Effector memory CD8-positive, alpha-beta T cell (primary cell): Measurements from ENCODE around the gene CCND1.

Experiments
- ATAC-seq: fragments of 150-1000 bp; cut with Tn5 transposase; replicated peaks from 2 replicates; pipeline ENCODE4 v1.10.0; 2021; ENCODE audit warnings: mild to moderate bottlenecking, moderate library complexity
- DNase-seq, 3 experiments: peaks; one replicate each; pipeline ENCODE4 v3.0.0; 2021
- H3K27ac Mint-ChIP-seq, 2 donors: one replicate each; pipeline ENCODE4 v1.8.0; 2022; ENCODE audit warnings: mild to moderate bottlenecking in 2 of 2, mixed read lengths in 2 of 2, moderate library complexity in 2 of 2
- H3K27me3 Mint-ChIP-seq, 2 donors: one replicate each; pipeline ENCODE4 v1.8.0; 2022; ENCODE audit warnings: mixed read lengths in 2 of 2
- H3K36me3 Mint-ChIP-seq: one replicate; pipeline ENCODE4 v1.8.0; 2022; ENCODE audit warnings: mild to moderate bottlenecking, moderate library complexity, mixed read lengths; ENCODE audit not compliant: insufficient read depth
- H3K4me1 Mint-ChIP-seq, 2 donors: one replicate each; pipeline ENCODE4 v1.8.0; 2022; ENCODE audit warnings: low read depth in 2 of 2, mixed read lengths in 2 of 2
- H3K4me3 Mint-ChIP-seq, 2 donors: one replicate each; pipeline ENCODE4 v1.8.0; 2022; ENCODE audit warnings: mild to moderate bottlenecking in 2 of 2, mixed read lengths in 2 of 2, moderate library complexity in 2 of 2
- H3K9me3 Mint-ChIP-seq, 2 donors: one replicate each; pipeline ENCODE4 v1.8.0; 2022; ENCODE audit warnings: mixed read lengths in 2 of 2

Gene CCND1

DNA sequence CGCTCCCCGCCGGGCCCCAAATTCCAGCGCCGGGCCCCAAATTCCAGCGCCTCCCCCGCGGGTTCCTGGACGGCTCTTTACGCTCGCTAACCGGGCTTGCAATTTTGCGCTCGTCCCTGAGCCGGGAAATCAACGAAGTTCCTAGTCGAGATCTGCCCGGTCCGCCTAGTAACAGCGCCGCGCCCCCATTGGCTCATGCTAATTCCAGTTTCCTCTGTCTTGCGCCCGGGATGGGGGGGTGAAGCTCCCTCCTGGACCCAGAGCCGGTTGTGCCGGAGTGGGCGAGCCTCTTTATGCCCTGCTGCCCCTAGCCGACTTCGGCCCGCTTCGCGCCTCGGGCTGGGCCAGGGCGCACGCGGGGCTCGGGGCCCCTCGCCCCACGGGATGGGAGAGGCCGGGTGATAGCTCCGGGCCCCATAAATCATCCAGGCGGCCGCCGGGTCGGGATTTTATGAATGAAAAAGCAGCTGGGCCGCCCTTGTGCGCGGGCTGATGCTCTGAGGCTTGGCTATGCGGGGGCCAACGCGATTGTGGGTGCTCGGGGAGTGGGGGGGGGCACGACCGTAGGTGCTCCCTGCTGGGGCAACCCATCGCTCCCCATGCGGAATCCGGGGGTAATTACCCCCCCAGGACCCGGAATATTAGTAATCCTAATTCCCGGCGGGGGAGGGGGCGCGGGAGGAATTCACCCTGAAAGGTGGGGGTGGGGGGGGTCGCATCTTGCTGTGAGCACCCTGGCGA is 1.8 kb upstream of the CCND1 start:
- DNase-seq (no peak), ATAC-seq (no peak)
- Mint-ChIP-seq H3K27me3 (peaks cover 41 to 76% of the 10 kb centered on the region in 2 donors), H3K9me3 (no peaks in the 10 kb centered on the region), H3K4me1 (peaks cover 21 to 25% of the 10 kb centered on the region in 2 donors), H3K4me3 (peak overlapping the region; percentile 48 to 51), H3K27ac (no peak overlapping the region), H3K36me3 (peaks cover 8% of the 10 kb centered on the region)

DNA sequence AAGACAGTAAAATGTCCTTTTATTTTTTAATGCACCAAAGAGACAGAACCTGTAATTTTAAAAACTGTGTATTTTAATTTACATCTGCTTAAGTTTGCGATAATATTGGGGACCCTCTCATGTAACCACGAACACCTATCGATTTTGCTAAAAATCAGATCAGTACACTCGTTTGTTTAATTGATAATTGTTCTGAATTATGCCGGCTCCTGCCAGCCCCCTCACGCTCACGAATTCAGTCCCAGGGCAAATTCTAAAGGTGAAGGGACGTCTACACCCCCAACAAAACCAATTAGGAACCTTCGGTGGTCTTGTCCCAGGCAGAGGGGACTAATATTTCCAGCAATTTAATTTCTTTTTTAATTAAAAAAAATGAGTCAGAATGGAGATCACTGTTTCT is 1.1 kb upstream of the CCND1 start:
- Mint-ChIP-seq H3K27me3 (peaks cover 35 to 69% of the 10 kb centered on the region in 2 donors), H3K4me1 (peaks cover 21 to 25% of the 10 kb centered on the region in 2 donors), H3K36me3 (peaks cover 8% of the 10 kb centered on the region), H3K9me3 (no peaks in the 10 kb centered on the region), H3K4me3 (peak overlapping the region; percentile 81 to 82), H3K27ac (no peak overlapping the region)
- no peak for DNase-seq
- ATAC-seq, result no peak

DNA sequence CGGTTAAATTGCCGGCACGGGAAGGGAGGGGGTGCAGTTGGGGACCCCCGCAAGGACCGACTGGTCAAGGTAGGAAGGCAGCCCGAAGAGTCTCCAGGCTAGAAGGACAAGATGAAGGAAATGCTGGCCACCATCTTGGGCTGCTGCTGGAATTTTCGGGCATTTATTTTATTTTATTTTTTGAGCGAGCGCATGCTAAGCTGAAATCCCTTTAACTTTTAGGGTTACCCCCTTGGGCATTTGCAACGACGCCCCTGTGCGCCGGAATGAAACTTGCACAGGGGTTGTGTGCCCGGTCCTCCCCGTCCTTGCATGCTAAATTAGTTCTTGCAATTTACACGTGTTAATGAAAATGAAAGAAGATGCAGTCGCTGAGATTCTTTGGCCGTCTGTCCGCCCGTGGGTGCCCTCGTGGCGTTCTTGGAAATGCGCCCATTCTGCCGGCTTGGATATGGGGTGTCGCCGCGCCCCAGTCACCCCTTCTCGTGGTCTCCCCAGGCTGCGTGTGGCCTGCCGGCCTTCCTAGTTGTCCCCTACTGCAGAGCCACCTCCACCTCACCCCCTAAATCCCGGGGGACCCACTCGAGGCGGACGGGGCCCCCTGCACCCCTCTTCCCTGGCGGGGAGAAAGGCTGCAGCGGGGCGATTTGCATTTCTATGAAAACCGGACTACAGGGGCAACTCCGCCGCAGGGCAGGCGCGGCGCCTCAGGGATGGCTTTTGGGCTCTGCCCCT is 529 bp upstream of the CCND1 start:
- Mint-ChIP-seq H3K4me3 (peak overlapping the region; percentile 81 to 82), H3K27ac (no peak overlapping the region), H3K4me1 (peaks cover 21 to 25% of the 10 kb centered on the region in 2 donors), H3K9me3 (no peaks in the 10 kb centered on the region), H3K36me3 (peaks cover 8% of the 10 kb centered on the region), H3K27me3 (peaks cover 31 to 67% of the 10 kb centered on the region in 2 donors)
- DNase-seq, result no peak
- ATAC-seq, result no peak

DNA sequence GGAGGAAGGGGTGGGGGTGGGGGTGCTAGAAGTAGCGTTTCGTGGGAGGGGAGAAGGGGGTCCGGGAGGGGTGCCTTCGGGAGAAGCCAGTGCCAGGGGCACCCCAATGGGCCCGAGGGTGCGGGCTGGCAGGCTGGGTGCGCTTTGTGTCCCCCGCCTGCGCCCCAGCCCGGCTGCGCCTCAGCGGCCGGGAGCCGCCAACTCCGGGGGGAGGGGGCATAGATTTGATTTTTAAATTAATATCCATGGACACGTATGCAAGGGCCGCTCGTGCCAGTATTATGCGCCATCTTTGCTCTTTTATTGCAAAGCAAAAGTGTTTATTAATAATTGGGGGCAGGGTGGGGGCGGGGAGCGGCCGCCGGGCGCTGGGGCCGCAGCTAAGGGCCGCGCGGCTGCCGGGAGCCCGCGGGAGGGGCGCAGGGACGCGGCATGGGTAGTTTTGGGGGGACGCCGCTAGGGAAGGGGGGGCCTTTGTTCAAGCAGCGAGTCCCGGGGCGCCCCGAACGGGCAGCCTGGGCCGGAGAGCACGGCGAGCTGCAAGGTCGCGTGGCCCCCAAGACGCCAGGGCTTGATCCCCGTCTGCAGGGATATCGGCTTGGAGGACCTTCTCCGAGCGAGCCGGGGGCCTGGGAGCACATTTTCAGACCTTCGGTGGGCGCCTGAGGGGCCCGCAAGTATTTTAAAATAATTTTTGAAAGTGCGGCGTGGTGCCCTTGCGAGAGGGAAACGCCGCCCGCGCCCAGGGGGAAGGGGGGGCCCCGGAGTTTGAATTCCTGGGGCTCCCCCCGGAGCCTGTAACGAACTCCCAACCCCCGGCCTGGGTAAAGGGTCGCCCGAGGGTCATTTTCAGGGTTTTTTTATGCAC is 959 bp downstream of the CCND1 start:
- H3K36me3 Mint-ChIP-seq, result peaks cover 8% of the 10 kb centered on the region
- DNase-seq (peak in 1 of 3 experiments; percentile 15), ATAC-seq (no peak)
- peak overlapping the region; percentile 81 to 82 for H3K4me3 Mint-ChIP-seq
- peaks cover 21 to 25% of the 10 kb centered on the region in 2 donors for H3K4me1 Mint-ChIP-seq
- no peaks in the 10 kb centered on the region for H3K9me3 Mint-ChIP-seq
- no peak overlapping the region for H3K27ac Mint-ChIP-seq
- peaks cover 31 to 57% of the 10 kb centered on the region in 2 donors for H3K27me3 Mint-ChIP-seq

DNA sequence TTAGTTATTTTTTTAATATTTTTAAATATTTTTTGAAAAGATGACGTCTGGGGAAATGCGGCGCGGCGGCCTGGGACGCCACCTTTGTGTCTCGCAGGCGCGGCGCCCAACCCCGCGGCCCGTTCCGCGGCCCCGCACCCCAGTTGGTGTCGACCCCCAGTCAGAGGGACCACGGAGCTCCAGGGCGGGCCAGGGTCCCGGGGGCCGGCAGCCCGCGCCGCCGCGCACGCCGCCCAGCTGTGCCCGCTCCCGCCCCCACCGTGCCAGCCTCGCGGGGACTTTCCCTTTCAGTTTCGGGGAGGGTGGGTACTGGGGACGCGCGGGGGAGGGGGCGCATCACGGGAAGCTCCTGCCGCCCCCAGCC is 1.6 kb downstream of the CCND1 start:
- H3K27ac Mint-ChIP-seq, result no peak overlapping the region
- H3K27me3 Mint-ChIP-seq, result peaks cover 29 to 57% of the 10 kb centered on the region in 2 donors
- H3K4me3 Mint-ChIP-seq, result peak overlapping the region; percentile 74 to 82
- H3K9me3 Mint-ChIP-seq, result no peaks in the 10 kb centered on the region
- peaks cover 8% of the 10 kb centered on the region for H3K36me3 Mint-ChIP-seq
- ATAC-seq, result peak; percentile 52
- H3K4me1 Mint-ChIP-seq, result peaks cover 20 to 23% of the 10 kb centered on the region in 2 donors
- DNase-seq, result peak in 2 of 3 experiments; percentile 21 to 31

DNA sequence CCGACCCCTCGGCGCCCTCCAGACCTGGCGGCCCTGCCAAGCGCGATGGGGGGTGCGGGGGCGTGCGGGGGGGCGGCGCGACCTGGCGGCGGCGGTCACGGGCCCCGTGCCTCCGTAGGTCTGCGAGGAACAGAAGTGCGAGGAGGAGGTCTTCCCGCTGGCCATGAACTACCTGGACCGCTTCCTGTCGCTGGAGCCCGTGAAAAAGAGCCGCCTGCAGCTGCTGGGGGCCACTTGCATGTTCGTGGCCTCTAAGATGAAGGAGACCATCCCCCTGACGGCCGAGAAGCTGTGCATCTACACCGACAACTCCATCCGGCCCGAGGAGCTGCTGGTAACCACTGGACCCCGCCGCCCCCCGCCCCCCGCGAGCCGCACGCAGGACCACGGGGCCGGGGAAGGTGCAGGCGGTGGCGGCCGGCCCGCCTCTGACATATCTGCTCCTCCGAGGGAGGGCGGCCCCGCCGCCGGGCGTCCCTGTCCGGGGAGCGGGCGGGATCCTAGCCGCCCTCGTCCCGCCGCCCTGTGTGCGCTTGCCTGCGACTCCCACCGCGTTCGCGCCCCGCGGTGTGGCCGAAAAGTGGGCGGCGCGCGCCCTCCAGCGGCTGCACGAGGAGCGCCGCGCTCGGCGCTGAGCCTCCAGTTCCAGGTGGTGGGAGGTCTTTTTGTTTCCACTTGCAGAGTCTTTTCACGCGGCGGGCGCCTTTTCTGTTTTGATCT is 2.1 kb downstream of the CCND1 start:
- peaks cover 8% of the 10 kb centered on the region for H3K36me3 Mint-ChIP-seq
- DNase-seq (peak; percentile 70 to 79 (median 76)), ATAC-seq (peak; percentile 87)
- peak overlapping the region; percentile 70 to 71 for H3K4me3 Mint-ChIP-seq
- peaks cover 16 to 18% of the 10 kb centered on the region in 2 donors for H3K4me1 Mint-ChIP-seq
- H3K27ac Mint-ChIP-seq, result no peak overlapping the region
- H3K27me3 Mint-ChIP-seq, result peaks cover 26 to 56% of the 10 kb centered on the region in 2 donors
- no peaks in the 10 kb centered on the region for H3K9me3 Mint-ChIP-seq

DNA sequence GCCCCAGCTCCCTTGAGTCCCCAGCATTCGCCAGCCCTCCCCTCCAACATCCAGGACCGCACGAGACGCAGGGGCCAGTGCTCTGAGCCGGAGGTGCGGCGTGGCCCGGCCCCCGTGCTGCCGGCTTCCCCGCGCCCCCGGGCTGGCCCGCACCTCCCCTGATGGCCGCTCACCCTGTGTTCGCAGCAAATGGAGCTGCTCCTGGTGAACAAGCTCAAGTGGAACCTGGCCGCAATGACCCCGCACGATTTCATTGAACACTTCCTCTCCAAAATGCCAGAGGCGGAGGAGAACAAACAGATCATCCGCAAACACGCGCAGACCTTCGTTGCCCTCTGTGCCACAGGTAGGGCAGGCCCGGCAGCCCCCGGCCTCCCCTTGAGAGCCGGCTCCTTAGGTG is 2.7 kb downstream of the CCND1 start:
- Mint-ChIP-seq H3K27ac (peak overlapping the region in 1 of 2 donors; percentile 20), H3K36me3 (peaks cover 5% of the 10 kb centered on the region), H3K4me3 (peak overlapping the region; percentile 70 to 71), H3K27me3 (peaks cover 21 to 51% of the 10 kb centered on the region in 2 donors), H3K9me3 (no peaks in the 10 kb centered on the region), H3K4me1 (peaks cover 16% of the 10 kb centered on the region in 2 donors)
- ATAC-seq (no peak), DNase-seq (no peak)

DNA sequence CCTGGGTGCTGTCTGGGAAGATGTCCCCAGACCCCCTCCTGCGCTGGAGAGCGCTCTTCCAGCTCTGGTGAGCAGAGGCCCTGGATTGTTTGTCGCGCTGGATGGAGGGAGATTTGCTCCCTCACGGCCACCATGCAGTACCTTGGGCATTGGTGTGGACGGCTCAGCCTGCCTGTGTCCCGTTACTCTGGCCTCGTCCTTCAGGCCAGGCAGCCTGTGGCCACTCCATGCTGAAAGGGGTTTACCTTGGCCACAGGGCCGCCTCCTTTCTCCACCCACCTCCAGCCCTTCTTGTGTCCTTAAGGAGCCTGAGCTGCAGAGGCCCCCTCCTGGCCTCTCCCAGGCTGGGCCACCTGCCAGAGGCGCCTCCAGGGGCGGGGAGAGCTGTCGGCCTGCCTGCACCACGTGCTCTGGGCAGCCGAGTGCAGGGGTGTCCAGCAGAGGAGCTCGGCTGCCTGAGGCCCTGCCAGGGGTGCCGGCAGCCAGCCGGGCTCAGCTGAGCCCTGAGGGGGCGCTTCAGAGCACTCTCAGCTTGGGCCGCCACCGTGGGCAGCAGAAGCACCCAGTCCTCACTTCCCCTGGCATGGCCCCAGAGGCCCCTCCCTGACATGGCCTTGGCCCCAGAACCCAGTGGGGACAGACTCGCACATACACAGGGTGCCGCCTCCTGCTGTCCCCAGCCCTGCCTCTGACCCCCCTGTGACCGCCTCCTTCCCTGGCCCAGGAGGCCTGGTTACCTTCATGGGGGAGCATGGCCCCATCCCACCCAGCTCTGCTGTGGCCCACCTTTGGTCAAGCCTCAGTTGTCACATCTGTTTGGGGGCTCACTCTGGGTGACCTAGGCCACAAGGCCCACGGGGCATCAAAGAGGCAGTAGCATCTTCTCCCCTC is 3.4 kb downstream of the CCND1 start:
- no peak for DNase-seq
- Mint-ChIP-seq H3K9me3 (no peaks in the 10 kb centered on the region), H3K27me3 (peaks cover 20 to 44% of the 10 kb centered on the region in 2 donors), H3K27ac (peak overlapping the region in 1 of 2 donors; percentile 20), H3K4me3 (peak overlapping the region; percentile 70 to 71), H3K36me3 (peaks cover 4% of the 10 kb centered on the region), H3K4me1 (peaks cover 13 to 16% of the 10 kb centered on the region in 2 donors)
- no peak for ATAC-seq

DNA sequence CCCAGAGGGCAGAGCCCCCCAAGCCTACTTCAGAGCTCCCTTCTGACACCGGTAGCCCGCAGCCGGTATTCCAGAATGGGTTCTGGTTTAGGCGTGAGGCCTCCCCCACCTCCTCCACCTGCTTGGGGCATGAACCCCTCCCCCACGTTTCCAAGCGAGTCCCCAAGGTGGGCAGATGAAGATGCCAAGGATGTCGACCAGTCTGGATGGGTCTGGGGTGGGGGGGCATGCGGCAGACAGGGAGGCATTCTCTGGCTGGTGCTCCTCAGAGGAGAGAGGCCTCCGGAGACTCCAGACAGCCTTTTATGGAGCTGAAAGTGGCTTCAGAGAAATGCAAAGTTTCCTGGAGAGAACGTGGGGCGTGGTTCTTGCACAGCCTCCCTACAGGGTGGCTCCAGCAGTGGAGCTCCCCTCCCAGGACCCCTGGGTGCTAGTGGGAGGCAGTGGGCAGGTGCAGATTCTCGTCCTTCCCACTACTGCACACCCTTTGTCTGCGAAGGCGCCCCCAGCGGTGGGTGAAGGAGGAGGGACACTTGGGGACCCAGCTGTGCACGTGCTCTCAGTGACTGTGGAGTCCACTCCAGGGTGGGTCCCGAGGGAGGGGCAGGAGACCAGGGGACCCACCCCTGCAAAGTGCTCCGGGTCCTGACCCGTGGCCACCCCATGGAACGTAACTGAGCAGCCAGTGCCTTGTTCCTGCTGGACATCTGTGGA is 4.2 kb downstream of the CCND1 start:
- DNase-seq (no peak), ATAC-seq (no peak)
- peaks cover 12 to 13% of the 10 kb centered on the region in 2 donors for H3K4me1 Mint-ChIP-seq
- H3K9me3 Mint-ChIP-seq, result no peaks in the 10 kb centered on the region
- peaks cover 13 to 36% of the 10 kb centered on the region in 2 donors for H3K27me3 Mint-ChIP-seq
- peak overlapping the region in 1 of 2 donors; percentile 19 for H3K4me3 Mint-ChIP-seq
- no peak overlapping the region for H3K27ac Mint-ChIP-seq
- H3K36me3 Mint-ChIP-seq, result peaks cover 3% of the 10 kb centered on the region

DNA sequence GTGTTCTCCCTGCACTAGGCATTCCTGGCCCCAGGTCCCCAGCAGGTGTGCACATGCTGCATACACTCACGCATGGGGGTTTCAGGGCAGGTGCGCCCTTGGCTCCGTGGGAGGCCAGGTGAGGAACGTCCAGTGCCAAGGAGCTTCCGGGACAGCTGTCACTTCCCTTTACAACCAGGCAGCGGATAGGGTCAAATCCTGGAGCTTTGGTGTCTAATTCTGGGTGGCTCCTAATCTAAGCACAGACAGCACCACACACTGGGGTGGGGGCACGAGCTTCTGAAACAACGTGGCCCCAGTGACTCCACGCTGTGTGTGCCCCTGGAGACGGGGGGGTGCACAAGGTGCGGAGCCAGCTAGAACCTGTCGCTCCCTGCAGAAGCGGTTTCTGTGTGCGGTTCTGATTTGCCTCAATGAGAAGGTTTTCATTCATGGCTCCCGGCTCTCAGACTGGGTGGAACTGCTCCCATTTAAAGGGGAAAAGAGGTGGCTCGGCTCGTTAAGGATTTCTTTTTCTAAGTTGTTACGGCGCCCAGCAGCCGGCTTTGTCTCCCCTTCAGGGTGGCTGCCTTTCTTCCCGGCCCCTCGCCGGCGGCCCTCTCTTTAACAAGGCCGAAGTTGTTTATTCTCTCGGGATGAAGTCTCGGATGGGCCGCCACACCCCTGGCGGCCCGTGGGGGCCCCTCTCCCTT is 5.0 kb downstream of the CCND1 start:
- no peak overlapping the region for H3K4me3 Mint-ChIP-seq

More for the DNA sequence above, 5.0 kb downstream of the CCND1 start:
- Mint-ChIP-seq H3K36me3 (no peaks in the 10 kb centered on the region), H3K4me1 (peaks cover 6 to 8% of the 10 kb centered on the region in 2 donors), H3K9me3 (no peaks in the 10 kb centered on the region), H3K27me3 (peaks cover 5 to 28% of the 10 kb centered on the region in 2 donors), H3K27ac (no peak overlapping the region)
- DNase-seq (no peak), ATAC-seq (no peak)
